H9 (cell line): ENCODE results near the gene TRIM27. TPM values are rescaled to one million over a fixed set of nuclear protein-coding genes. Genes with fewer than 3 reads are reported as not detected.

Experiments used
- DNase-seq: peaks from one replicate; pipeline ENCODE4 v3.0.0-alpha.2; 2017
- H2AFZ ChIP-seq: one replicate; pipeline ENCODE4 v1.6.1; 2013; ENCODE audit warnings: mild to moderate bottlenecking, low read length, control low read depth, moderate library complexity
- H2AK5ac ChIP-seq: 2 replicates; pipeline ENCODE4 v1.6.1; 2013; ENCODE audit warnings: low read length, control low read depth, mixed read lengths; ENCODE audit not compliant: insufficient read length
- H2BK120ac ChIP-seq: one replicate; pipeline ENCODE4 v1.6.1; 2013; ENCODE audit warnings: low read depth, mild to moderate bottlenecking, low read length, control low read depth, inconsistent platforms; ENCODE audit not compliant: poor library complexity, severe bottlenecking
- H2BK12ac ChIP-seq: 2 replicates; pipeline ENCODE4 v1.6.1; 2013; ENCODE audit warnings: low read length, control low read depth, mixed read lengths, low read depth; ENCODE audit not compliant: insufficient read length
- H2BK15ac ChIP-seq: 2 replicates; pipeline ENCODE4 v1.6.1; 2013; ENCODE audit warnings: low read depth, low read length, control low read depth
- H2BK20ac ChIP-seq: one replicate; pipeline ENCODE4 v1.6.1; 2013; ENCODE audit warnings: low read depth, mild to moderate bottlenecking, low read length, control low read depth, inconsistent platforms; ENCODE audit not compliant: poor library complexity, severe bottlenecking
- H2BK5ac ChIP-seq: 2 replicates; pipeline ENCODE4 v1.6.1; 2013; ENCODE audit warnings: low read length, control low read depth, mixed read lengths; ENCODE audit not compliant: insufficient read length
- H3K14ac ChIP-seq: 2 replicates; pipeline ENCODE4 v1.6.1; 2013; ENCODE audit warnings: low read length, control low read depth; ENCODE audit not compliant: insufficient read depth
- H3K18ac ChIP-seq: 2 replicates; pipeline ENCODE4 v1.6.1; 2013; ENCODE audit warnings: low read depth, mild to moderate bottlenecking, mixed read lengths, low read length, control low read depth; ENCODE audit not compliant: insufficient read length
- H3K23ac ChIP-seq: 2 replicates; pipeline ENCODE4 v1.6.1; 2013; ENCODE audit warnings: low read length, control low read depth, mixed read lengths, low read depth; ENCODE audit not compliant: insufficient read length
- H3K23me2 ChIP-seq: 2 replicates; pipeline ENCODE4 v1.6.1; 2013; ENCODE audit warnings: low read depth, mild to moderate bottlenecking, mixed read lengths, low read length, control low read depth; ENCODE audit not compliant: insufficient read length, poor library complexity, severe bottlenecking
- H3K27ac ChIP-seq: 2 replicates; pipeline ENCODE4 v1.5.1; 2013; ENCODE audit warnings: low read length, control low read depth, mixed read lengths, low read depth; ENCODE audit not compliant: insufficient read length
- H3K27me3 ChIP-seq: 2 replicates; pipeline ENCODE4 v1.6.1; 2013; ENCODE audit warnings: low read length, control low read depth, inconsistent platforms; ENCODE audit not compliant: insufficient read depth
- H3K4ac ChIP-seq: 2 replicates; pipeline ENCODE4 v1.6.1; 2013; ENCODE audit warnings: low read depth, mild to moderate bottlenecking, control low read depth, inconsistent platforms, low read length, moderate library complexity
- H3K4me1 ChIP-seq: 2 replicates; pipeline ENCODE4 v1.6.1; 2013; ENCODE audit warnings: low read length, control low read depth, inconsistent platforms; ENCODE audit not compliant: insufficient read depth
- H3K4me2 ChIP-seq: 2 replicates; pipeline ENCODE4 v1.6.1; 2013; ENCODE audit warnings: low read length, control low read depth, mixed read lengths; ENCODE audit not compliant: insufficient read length, insufficient read depth
- H3K56ac ChIP-seq: 2 replicates; pipeline ENCODE4 v1.6.1; 2013; ENCODE audit warnings: low read depth, mild to moderate bottlenecking, mixed read lengths, low read length, control low read depth; ENCODE audit not compliant: insufficient read length
- H3K79me1 ChIP-seq: 2 replicates; pipeline ENCODE4 v1.6.1; 2013; ENCODE audit warnings: low read depth, mild to moderate bottlenecking, moderate library complexity, low read length, control low read depth, inconsistent platforms; ENCODE audit not compliant: insufficient read depth, poor library complexity, severe bottlenecking
- H3K79me2 ChIP-seq: 2 replicates; pipeline ENCODE4 v1.6.1; 2013; ENCODE audit warnings: low read length, control low read depth, inconsistent platforms; ENCODE audit not compliant: insufficient read depth
- H3K9ac ChIP-seq: 2 replicates; pipeline ENCODE4 v1.6.1; 2013; ENCODE audit warnings: low read length, control low read depth, mixed read lengths; ENCODE audit not compliant: insufficient read length; ENCODE audit errors: extremely low read depth
- H3K9me3 ChIP-seq: one replicate; pipeline ENCODE4 v1.6.1; 2013; ENCODE audit warnings: low read depth, low read length, inconsistent platforms; ENCODE audit not compliant: control insufficient read depth
- H3T11ph ChIP-seq: one replicate; pipeline ENCODE4 v1.6.1; 2013; ENCODE audit warnings: mild to moderate bottlenecking, low read length, control low read depth, inconsistent platforms
- H4K20me1 ChIP-seq: one replicate; pipeline ENCODE4 v1.6.1; 2013; ENCODE audit not compliant: control insufficient read depth, insufficient read length, insufficient read depth
- H4K5ac ChIP-seq: 2 replicates; pipeline ENCODE4 v1.6.1; 2013; ENCODE audit warnings: low read depth, mild to moderate bottlenecking, mixed read lengths, low read length, control low read depth; ENCODE audit not compliant: insufficient read length
- H4K8ac ChIP-seq: replicated peaks from 2 replicates; pipeline ENCODE4 v1.6.1; 2013; ENCODE audit warnings: low read length, control low read depth, mixed read lengths, low read depth; ENCODE audit not compliant: insufficient read length
- H4K91ac ChIP-seq: 2 replicates; pipeline ENCODE4 v1.6.1; 2013; ENCODE audit warnings: low read depth, mild to moderate bottlenecking, moderate library complexity, mixed read lengths, low read length, control low read depth; ENCODE audit not compliant: insufficient read length
- H3K27ac Mint-ChIP-seq, 3 experiments: 2 replicates in 2 of 3; 3 replicates in 1 of 3; pipeline ENCODE4 v1.8.0; 2020 to 2021; ENCODE audit warnings: mixed read lengths in 3 of 3, mild to moderate bottlenecking in 1 of 3, moderate library complexity in 1 of 3
- H3K27me3 Mint-ChIP-seq: 2 replicates; pipeline ENCODE4 v1.8.0; 2021; ENCODE audit warnings: low read depth, mild to moderate bottlenecking, moderate library complexity, mixed read lengths
- H3K36me3 Mint-ChIP-seq, 3 experiments: 2 replicates in 2 of 3; 3 replicates in 1 of 3; pipeline ENCODE4 v1.8.0; 2020 to 2021; ENCODE audit warnings: low read depth in 3 of 3, mixed read lengths in 3 of 3; ENCODE audit not compliant: insufficient read depth in 1 of 3
- H3K4me1 Mint-ChIP-seq, 2 experiments: 2 replicates each; pipeline ENCODE4 v1.8.0; 2020; ENCODE audit warnings: mixed read lengths in 2 of 2
- H3K4me3 Mint-ChIP-seq, 2 experiments: 2 replicates in 1 of 2; 3 replicates in 1 of 2; pipeline ENCODE4 v1.8.0; 2020 to 2021; ENCODE audit warnings: mild to moderate bottlenecking in 2 of 2, mixed read lengths in 2 of 2, moderate library complexity in 1 of 2
- H3K9me3 Mint-ChIP-seq, 2 experiments: 2 replicates in 1 of 2; 3 replicates in 1 of 2; pipeline ENCODE4 v1.8.0; 2020; ENCODE audit warnings: mild to moderate bottlenecking in 2 of 2, mixed read lengths in 2 of 2, moderate library complexity in 1 of 2
- CTCF ChIP-seq: fragments of 200-600 bp; sonication (generic); conservative IDR thresholded peaks from 3 replicates; pipeline ENCODE4 v1.8.0; 2021; ENCODE audit warnings: antibody characterized with exemption, mild to moderate bottlenecking
- WGBS: extraction: QIAGEN DNeasy Blood & Tissue Kit; methylation state at CpG from one replicate; pipeline ENCODE4 v1.1.7; 2013; ENCODE audit warnings: missing lambda C conversion rate, low lambda C conversion rate, mixed read lengths; ENCODE audit not compliant: insufficient read length; ENCODE audit errors: extremely low coverage; 5-methylcytosine and 5-hydroxymethylcytosine counted together
- total RNA-seq: library from RNA; stranded (reverse); gene quantifications from 2 replicates; pipeline ENCODE4 v1.2.1, GENCODE V29; 2021

Gene TRIM27
- total RNA-seq, 1 experiment from 2014 or later = 98.2 TPM

GRCh38 chr6:28943557-28944411 lies 20.0 kb upstream of the TRIM27 start:
- Histone ChIP-seq H3K9ac (peak overlapping the region; percentile 69), H4K91ac (no peak overlapping the region), H3K23ac (no peak overlapping the region), H3K79me1 (no peaks in the 10 kb centered on the region), H3K23me2 (peaks cover 6% of the 10 kb centered on the region), H2BK15ac (no peak overlapping the region), H2BK120ac (no peak overlapping the region), H3K4ac (no peak overlapping the region), H3K27me3 (no peaks in the 10 kb centered on the region), H3K9me3 (no peaks in the 10 kb centered on the region), H4K20me1 (no peaks in the 10 kb centered on the region), H2BK20ac (no peak overlapping the region), H4K8ac (no peak overlapping the region), H3K4me2 (peak overlapping the region; percentile 79), H3K56ac (no peak overlapping the region), H3K18ac (no peak overlapping the region), H2AFZ (no peak overlapping the region), H4K5ac (no peak overlapping the region), H3K27ac (no peak overlapping the region), H3K4me1 (peaks cover 2% of the 10 kb centered on the region; the same call in 1 of the 2 replicates), H3T11ph (no peak overlapping the region), H2BK5ac (no peak overlapping the region), H2BK12ac (no peak overlapping the region), H3K79me2 (no peaks in the 10 kb centered on the region), H2AK5ac (no peak overlapping the region), H3K14ac (no peak overlapping the region)
- H3K4me1 Mint-ChIP-seq = peaks cover 22 to 31% of the 10 kb centered on the region in 2 experiments
- TF ChIP-seq CTCF = no peak
- H3K4me3 Mint-ChIP-seq = peak overlapping the region; percentile 84 to 94
- WGBS = no CpG with 5 or more reads among the region's 33 CpGs
- H3K27ac Mint-ChIP-seq = peak overlapping the region in 1 of 3 experiments; percentile 42; a peak in 3 of 7 replicates
- peaks cover 9% of the 10 kb centered on the region; the same call in 1 of the 2 replicates for H3K27me3 Mint-ChIP-seq
- H3K36me3 Mint-ChIP-seq = no peaks in the 10 kb centered on the region; a peak in 1 of 7 replicates
- DNase-seq = peak; percentile 88
- H3K9me3 Mint-ChIP-seq = no peaks in the 10 kb centered on the region; a peak in 2 of 5 replicates
